Lower lobe of right lung (tissue), 2 donors: Measurements from ENCODE around the gene MTMR3. TPM values are rescaled to one million over a fixed set of nuclear protein-coding genes. Genes with fewer than 3 reads are reported as not detected.

Experiments
- ATAC-seq, 2 donors: fragments of 200-7000 bp; cut with Tn5 transposase; one replicate each; pipeline ENCODE4 v1.9.1; 2020 to 2022; ENCODE audit warnings: mild to moderate bottlenecking in 2 of 2, moderate library complexity in 2 of 2
- DNase-seq: peaks from one replicate; pipeline ENCODE4 v3.0.0-alpha.2; 2020
- H3K27ac ChIP-seq: fragments of 200-600 bp; one replicate; pipeline ENCODE4 v1.8.0; 2022
- H3K27me3 ChIP-seq: fragments of 200-600 bp; one replicate; pipeline ENCODE4 v1.8.0; 2022; ENCODE audit warnings: low read depth
- H3K36me3 ChIP-seq: fragments of 200-600 bp; one replicate; pipeline ENCODE4 v1.8.0; 2022; ENCODE audit warnings: mild to moderate bottlenecking
- H3K4me1 ChIP-seq: fragments of 200-600 bp; one replicate; pipeline ENCODE4 v1.8.0; 2022
- H3K4me3 ChIP-seq: fragments of 200-600 bp; one replicate; pipeline ENCODE4 v1.8.0; 2022; ENCODE audit warnings: mild to moderate bottlenecking
- H3K9me3 ChIP-seq: fragments of 200-600 bp; one replicate; pipeline ENCODE4 v1.8.0; 2022
- intact Hi-C: fragments of 100-400 bp; cut with DNase I; formaldehyde crosslinking; loops from one replicate; pipeline ENCODE4 v1.11.0; 2022
- total RNA-seq: library from RNA; stranded (reverse); fragmentation: NEBNext Ultra II Directional; extraction: Animal tissue kit (Norgen Biotek cat#: 25700); gene quantifications from one replicate; pipeline ENCODE4 v1.2.1, GENCODE V29; 2021
- TF ChIP-seq, protein P1 (sequence below): fragments of 200-600 bp; IDR thresholded peaks from one replicate; pipeline ENCODE4 v1.8.0; 2022; ENCODE audit warnings: antibody characterized with exemption, mild to moderate bottlenecking
- donor health status: DM: no; HTN: yes; CAD: no; lungs with severe emphysema.

Gene MTMR3
- total RNA-seq, 1 donor from 2014 or later = 58.9 TPM

DNA sequence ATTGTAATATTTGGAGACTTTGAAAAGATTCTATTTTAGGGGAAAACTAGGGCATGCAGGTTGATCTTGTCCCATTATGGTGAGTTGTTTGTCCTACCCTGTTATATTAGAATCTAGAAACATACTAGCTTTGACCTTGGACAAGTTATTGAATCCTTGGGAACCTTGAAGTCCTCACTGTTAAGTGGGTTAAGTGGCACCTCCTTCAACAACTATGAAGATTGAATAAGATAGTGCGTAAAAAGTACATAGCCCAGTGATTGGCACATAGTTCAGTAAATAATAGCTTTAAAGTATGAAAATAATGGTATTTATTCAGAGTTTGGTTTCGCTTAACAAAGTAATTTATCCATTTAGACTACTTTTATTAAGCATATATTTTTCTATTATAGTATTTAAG, 51.6 kb downstream of the MTMR3 start:
- H3K4me1 ChIP-seq = peaks cover 12% of the 10 kb centered on the region
- TF ChIP-seq, protein P1, sequence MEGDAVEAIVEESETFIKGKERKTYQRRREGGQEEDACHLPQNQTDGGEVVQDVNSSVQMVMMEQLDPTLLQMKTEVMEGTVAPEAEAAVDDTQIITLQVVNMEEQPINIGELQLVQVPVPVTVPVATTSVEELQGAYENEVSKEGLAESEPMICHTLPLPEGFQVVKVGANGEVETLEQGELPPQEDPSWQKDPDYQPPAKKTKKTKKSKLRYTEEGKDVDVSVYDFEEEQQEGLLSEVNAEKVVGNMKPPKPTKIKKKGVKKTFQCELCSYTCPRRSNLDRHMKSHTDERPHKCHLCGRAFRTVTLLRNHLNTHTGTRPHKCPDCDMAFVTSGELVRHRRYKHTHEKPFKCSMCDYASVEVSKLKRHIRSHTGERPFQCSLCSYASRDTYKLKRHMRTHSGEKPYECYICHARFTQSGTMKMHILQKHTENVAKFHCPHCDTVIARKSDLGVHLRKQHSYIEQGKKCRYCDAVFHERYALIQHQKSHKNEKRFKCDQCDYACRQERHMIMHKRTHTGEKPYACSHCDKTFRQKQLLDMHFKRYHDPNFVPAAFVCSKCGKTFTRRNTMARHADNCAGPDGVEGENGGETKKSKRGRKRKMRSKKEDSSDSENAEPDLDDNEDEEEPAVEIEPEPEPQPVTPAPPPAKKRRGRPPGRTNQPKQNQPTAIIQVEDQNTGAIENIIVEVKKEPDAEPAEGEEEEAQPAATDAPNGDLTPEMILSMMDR = no peak
- no peaks in the 10 kb centered on the region for H3K27me3 ChIP-seq
- ATAC-seq (peak in 1 of 2 donors; percentile 52), DNase-seq (no peak)
- no peaks in the 10 kb centered on the region for H3K9me3 ChIP-seq
- no peak overlapping the region for H3K27ac ChIP-seq
- no peaks in the 10 kb centered on the region for H3K36me3 ChIP-seq
- no peak overlapping the region for H3K4me3 ChIP-seq
- intact Hi-C loops = no loop called here

DNA sequence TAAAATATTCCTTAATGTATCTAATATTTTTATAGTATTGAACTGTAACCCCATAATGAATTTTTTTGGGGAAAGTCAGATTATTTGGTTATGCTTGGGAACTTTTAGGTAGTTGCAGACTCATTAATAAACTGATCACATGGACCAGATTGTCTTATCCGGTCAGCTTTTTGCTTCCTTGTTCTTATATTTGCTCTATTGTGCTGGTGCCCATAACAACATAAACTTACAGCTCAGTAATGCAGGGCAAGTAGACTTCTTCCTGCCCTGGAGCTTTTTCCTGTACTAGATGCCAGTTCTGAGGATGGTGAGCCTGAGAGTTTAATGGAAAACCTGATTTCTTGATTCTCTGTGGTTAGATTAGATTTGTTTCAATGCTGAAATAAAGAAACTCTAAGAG, 53.2 kb downstream of the MTMR3 start:
- no peaks in the 10 kb centered on the region for H3K36me3 ChIP-seq
- no peaks in the 10 kb centered on the region for H3K27me3 ChIP-seq
- ATAC-seq (peak; percentile 21 to 36), DNase-seq (no peak)
- no peak overlapping the region for H3K4me3 ChIP-seq
- H3K27ac ChIP-seq = no peak overlapping the region
- H3K9me3 ChIP-seq = no peaks in the 10 kb centered on the region
- intact Hi-C loops = no loop called here
- TF ChIP-seq, protein P1 = no peak
- H3K4me1 ChIP-seq = peaks cover 12% of the 10 kb centered on the region

DNA sequence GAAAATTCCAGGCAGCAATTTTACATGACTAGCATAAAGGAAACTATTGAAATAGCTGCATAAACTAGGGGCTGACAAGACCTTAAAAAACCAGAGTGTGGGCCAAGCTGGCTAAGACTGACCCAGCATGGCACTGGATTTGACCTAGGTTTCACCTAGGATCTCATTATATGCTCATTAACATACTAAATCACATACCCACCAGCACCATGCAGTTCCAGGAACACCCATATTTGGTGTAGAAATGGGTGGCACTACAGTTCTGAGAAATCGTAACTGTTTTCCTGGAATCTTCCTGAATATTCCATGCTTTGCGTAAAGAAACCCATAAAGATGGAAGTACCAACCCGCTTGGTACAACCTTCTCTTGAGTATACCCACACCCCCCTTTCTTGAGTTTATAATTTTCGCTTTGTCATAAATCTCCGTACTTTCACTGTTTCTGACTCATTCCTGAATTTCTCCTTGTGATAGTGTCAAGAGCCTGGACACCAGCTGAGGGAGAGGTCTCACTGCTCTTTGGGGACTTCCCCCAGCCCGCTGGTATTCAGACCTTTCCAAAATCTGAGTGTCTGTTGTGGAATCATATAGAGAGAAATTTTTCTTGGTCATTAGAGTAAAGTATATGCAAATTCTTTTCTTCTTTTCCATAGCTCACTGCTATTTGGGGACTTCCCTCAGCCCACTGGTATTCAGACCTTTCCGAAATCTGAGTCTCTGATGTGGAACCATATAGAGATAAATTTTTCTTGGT, 55.1 kb downstream of the MTMR3 start:
- no peak overlapping the region for H3K27ac ChIP-seq
- no peaks in the 10 kb centered on the region for H3K36me3 ChIP-seq
- peaks cover 4% of the 10 kb centered on the region for H3K4me1 ChIP-seq
- no peak overlapping the region for H3K4me3 ChIP-seq
- H3K9me3 ChIP-seq = no peaks in the 10 kb centered on the region
- H3K27me3 ChIP-seq = no peaks in the 10 kb centered on the region
- DNase-seq (no peak), ATAC-seq (no peak)
- intact Hi-C loops = no loop called here
- TF ChIP-seq, protein P1 = no peak

DNA sequence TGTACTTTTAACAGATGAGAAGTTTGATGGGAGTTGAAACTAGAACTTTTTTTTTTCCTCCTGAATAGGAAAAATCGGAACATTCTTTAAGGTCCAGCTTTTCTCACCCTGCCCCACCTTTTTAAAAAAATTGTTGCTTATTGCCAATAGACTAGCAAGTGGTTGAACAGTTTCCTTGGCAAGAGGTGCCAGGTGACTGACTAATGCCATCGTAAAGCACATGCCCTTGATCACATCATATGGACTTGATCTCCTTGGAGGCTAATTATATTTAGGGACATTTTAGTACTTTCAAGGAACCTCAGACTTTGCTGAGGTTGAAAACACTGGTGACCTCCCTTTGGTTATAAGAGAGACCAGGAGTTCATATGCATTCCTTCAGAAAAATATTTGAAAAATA, 57.6 kb downstream of the MTMR3 start:
- TF ChIP-seq, protein P1 = no peak
- no peaks in the 10 kb centered on the region for H3K9me3 ChIP-seq
- H3K27me3 ChIP-seq = no peaks in the 10 kb centered on the region
- H3K36me3 ChIP-seq = no peaks in the 10 kb centered on the region
- ATAC-seq (no peak), DNase-seq (no peak)
- H3K4me3 ChIP-seq = no peak overlapping the region
- peaks cover 12% of the 10 kb centered on the region for H3K4me1 ChIP-seq
- no peak overlapping the region for H3K27ac ChIP-seq
- intact Hi-C loops = no loop called here

DNA sequence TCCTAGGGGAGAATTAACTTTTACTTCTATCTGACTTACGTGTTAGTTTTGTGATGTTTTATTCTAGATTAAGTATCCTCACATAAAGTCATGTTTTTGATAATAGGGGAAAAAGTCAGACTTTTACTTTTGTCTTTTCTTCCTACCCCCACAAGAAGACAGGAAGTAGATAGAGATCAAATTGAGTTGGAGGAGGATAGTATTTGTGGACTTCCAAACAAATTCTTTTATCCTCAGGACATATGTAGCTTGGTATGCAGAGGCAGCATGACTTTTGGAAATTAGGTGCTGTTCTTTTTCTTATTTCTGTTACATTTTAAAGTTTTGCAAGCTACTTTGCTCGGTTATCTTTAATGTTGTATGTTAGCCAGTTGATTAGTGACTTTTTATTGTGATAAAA, 61.4 kb downstream of the MTMR3 start:
- Histone ChIP-seq H3K9me3 (no peaks in the 10 kb centered on the region), H3K4me1 (peaks cover 27% of the 10 kb centered on the region), H3K36me3 (no peaks in the 10 kb centered on the region), H3K27ac (no peak overlapping the region), H3K27me3 (no peaks in the 10 kb centered on the region), H3K4me3 (no peak overlapping the region)
- TF ChIP-seq, protein P1 = no peak
- intact Hi-C loops = no loop called here
- DNase-seq = no peak
- ATAC-seq = no peak
